Ovary (tissue), 3 donors: Measurements from ENCODE around the gene SSH3.

Source experiments
- POLR2A ChIP-seq: fragments of 450-650 bp; IDR thresholded peaks from one replicate; pipeline ENCODE4 v1.6.1; 2017; ENCODE audit warnings: antibody characterized with exemption, mild to moderate bottlenecking, moderate library complexity
- TF ChIP-seq, protein P1 (sequence below), 3 donors: fragments of 450-650 bp in 2 of 3; fragments of 200-600 bp in 1 of 3; IDR thresholded peaks; one replicate each; pipeline versions ENCODE4 v1.5.1 to v1.8.0; 2016 to 2022; ENCODE audit warnings: antibody characterized with exemption in 3 of 3, mild to moderate bottlenecking in 1 of 3
- donor health status: DM: no; HTN: no; CAD: no.

DNA sequence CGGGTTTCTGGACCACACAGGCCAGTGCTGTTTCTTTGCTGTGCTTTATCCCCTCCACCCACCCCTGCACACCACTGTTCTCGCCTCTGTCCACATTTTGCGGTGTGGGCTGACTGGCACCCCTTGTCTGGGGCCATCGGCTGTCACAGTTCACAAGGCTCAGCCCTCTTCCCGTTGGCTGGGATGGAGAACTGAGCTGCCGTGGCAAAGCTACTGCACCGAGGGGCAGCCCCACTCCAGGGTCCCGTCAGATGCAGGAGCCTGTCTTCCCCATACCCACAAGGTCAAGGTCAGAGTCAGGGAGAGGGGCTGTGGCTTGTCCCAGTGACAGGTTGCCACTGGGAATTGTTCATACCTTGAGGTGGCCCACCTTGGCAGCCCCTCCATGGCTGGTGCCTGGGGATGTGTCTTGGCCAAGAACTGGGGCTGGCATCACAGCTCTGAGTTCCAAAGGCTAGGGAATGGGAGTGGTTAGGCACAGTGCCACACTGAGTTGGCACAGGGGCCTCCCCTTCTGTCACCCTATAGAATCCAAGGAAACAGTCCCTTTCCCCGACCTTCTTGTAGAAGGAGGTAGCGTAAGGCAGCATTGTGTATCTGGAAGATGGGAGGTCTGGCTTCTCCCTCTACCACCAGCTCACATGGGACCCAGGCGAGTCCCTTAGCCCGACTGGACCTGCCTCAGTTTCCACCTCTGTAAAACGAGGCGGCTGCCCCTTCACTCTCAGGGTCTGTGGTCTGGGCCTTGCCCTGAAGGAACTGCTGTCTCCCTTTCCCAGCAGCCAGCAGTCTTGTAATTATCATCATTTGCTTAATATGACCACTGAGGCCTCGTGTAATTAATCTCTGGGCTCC lies 33.7 kb upstream of the SSH3 start:
- TF ChIP-seq, protein P1, sequence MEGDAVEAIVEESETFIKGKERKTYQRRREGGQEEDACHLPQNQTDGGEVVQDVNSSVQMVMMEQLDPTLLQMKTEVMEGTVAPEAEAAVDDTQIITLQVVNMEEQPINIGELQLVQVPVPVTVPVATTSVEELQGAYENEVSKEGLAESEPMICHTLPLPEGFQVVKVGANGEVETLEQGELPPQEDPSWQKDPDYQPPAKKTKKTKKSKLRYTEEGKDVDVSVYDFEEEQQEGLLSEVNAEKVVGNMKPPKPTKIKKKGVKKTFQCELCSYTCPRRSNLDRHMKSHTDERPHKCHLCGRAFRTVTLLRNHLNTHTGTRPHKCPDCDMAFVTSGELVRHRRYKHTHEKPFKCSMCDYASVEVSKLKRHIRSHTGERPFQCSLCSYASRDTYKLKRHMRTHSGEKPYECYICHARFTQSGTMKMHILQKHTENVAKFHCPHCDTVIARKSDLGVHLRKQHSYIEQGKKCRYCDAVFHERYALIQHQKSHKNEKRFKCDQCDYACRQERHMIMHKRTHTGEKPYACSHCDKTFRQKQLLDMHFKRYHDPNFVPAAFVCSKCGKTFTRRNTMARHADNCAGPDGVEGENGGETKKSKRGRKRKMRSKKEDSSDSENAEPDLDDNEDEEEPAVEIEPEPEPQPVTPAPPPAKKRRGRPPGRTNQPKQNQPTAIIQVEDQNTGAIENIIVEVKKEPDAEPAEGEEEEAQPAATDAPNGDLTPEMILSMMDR (IDR thresholded peaks at IDR 0.05): no peak
- TF ChIP-seq POLR2A: no peak
